CD4-positive, alpha-beta T cell treated with Interleukin-21 for 1 hour (primary cell): ENCODE results near the gene COG8.
"Not testable (repeated sequence)": the region's sequence is repeated elsewhere in the genome, so short reads cannot be mapped to it uniquely, and the experiment has no call there.

Source experiments
- DNase-seq: peaks from one replicate; pipeline ENCODE4 v3.0.0-alpha.2; 2020

The COG8 gene

GRCh38 chr16:69339289-69340094 lies at the start of gene COG8, which contains the start of gene NIP7:
Gene COG8 (minus strand): TSS chr16:69339564. CDS start chr16:69339552, 12 bp downstream.
Gene NIP7 (plus strand): TSS chr16:69339772. CDS start chr16:69339830, 58 bp downstream.
- DNase-seq, result peak; percentile 95

GRCh38 chr16:69386596-69386995 lies 47.2 kb upstream of the COG8 start:
- DNase-seq, result no peak

- no peak for DNase-seq
Observed at GRCh38 chr16:69384974-69385373, 45.6 kb upstream of the COG8 start.

- DNase-seq, result no peak
Observed at GRCh38 chr16:69382421-69382820, 43.1 kb upstream of the COG8 start.

GRCh38 chr16:69381231-69381630 lies 41.9 kb upstream of the COG8 start:
- no peak for DNase-seq

- no peak for DNase-seq
Observed at GRCh38 chr16:69378760-69379159, 39.4 kb upstream of the COG8 start.

GRCh38 chr16:69378036-69378435 lies 38.7 kb upstream of the COG8 start:
- DNase-seq, result no peak

- DNase-seq, result no peak
Observed at GRCh38 chr16:69376393-69377059, 37.2 kb upstream of the COG8 start.

- DNase-seq, result no peak
Observed at GRCh38 chr16:69373019-69373418, 33.7 kb upstream of the COG8 start.

- no peak for DNase-seq
Observed at GRCh38 chr16:69371564-69371963, 32.2 kb upstream of the COG8 start.

- no peak for DNase-seq
Observed at GRCh38 chr16:69368866-69369265, 29.5 kb upstream of the COG8 start.

- no peak for DNase-seq
Observed at GRCh38 chr16:69367980-69368379, 28.6 kb upstream of the COG8 start.

- no peak for DNase-seq
Observed at GRCh38 chr16:69366431-69366830, 27.1 kb upstream of the COG8 start.

- DNase-seq, result no peak
Observed at GRCh38 chr16:69365901-69366300, 26.5 kb upstream of the COG8 start.

GRCh38 chr16:69364088-69364487 lies 24.7 kb upstream of the COG8 start:
- no peak for DNase-seq

GRCh38 chr16:69363281-69363717 lies 23.9 kb upstream of the COG8 start:
- no peak for DNase-seq

- not testable (repeated sequence) for DNase-seq
Observed at GRCh38 chr16:69360070-69360469, 20.7 kb upstream of the COG8 start.

- DNase-seq, result no peak
Observed at GRCh38 chr16:69351309-69352027, 12.1 kb upstream of the COG8 start, which contains the start of gene TMED6. Gene TMED6 (minus strand): TSS chr16:69351786. CDS start chr16:69351753, 33 bp downstream.

GRCh38 chr16:69350536-69351133 lies 11.3 kb upstream of the COG8 start:
- no peak for DNase-seq

- DNase-seq, result no peak
Observed at GRCh38 chr16:69349536-69349935, 10.2 kb upstream of the COG8 start.

GRCh38 chr16:69348222-69348621 lies 8.9 kb upstream of the COG8 start:
- no peak for DNase-seq

- no peak for DNase-seq
Observed at GRCh38 chr16:69346683-69347082, 7.3 kb upstream of the COG8 start.

- DNase-seq, result peak; percentile 13
Observed at GRCh38 chr16:69345923-69346322, 6.6 kb upstream of the COG8 start.
